Raji (cell line): Measurements from ENCODE around the gene ST6GALNAC2.

Source experiments
- POLR2A ChIP-seq: IDR thresholded peaks from 2 replicates; pipeline ENCODE4 v1.6.1; 2011; ENCODE audit warnings: low read depth, low read length, control low read depth; ENCODE audit not compliant: insufficient read depth

Gene ST6GALNAC2

GRCh38 chr17:76541739-76542454 is 43.8 kb downstream of the ST6GALNAC2 start:
- no peak for TF ChIP-seq POLR2A

GRCh38 chr17:76540381-76541300 is 45.0 kb downstream of the ST6GALNAC2 start:
- TF ChIP-seq POLR2A: no peak

- TF ChIP-seq POLR2A: no peak
Measured at GRCh38 chr17:76539631-76540271, 45.9 kb downstream of the ST6GALNAC2 start, which contains the start of gene PRCD. Gene PRCD, plus strand, starts transcription at chr17:76540044. Its CDS starts 98 bp downstream, at chr17:76540142.

- TF ChIP-seq POLR2A: no peak
Measured at GRCh38 chr17:76538941-76539570, 46.6 kb downstream of the ST6GALNAC2 start.

GRCh38 chr17:76538281-76538931 is 47.3 kb downstream of the ST6GALNAC2 start:
- TF ChIP-seq POLR2A: no peak

GRCh38 chr17:76537578-76538280 is 47.9 kb downstream of the ST6GALNAC2 start, which contains the start of gene CYGB:
Gene CYGB, minus strand, starts transcription at chr17:76537709. Its CDS starts 167 bp downstream, at chr17:76537542.
- TF ChIP-seq POLR2A: no peak

GRCh38 chr17:76537288-76537577 is 48.4 kb downstream of the ST6GALNAC2 start:
- TF ChIP-seq POLR2A: no peak

- no peak for TF ChIP-seq POLR2A
Measured at GRCh38 chr17:76536511-76537287, 49.0 kb downstream of the ST6GALNAC2 start.

GRCh38 chr17:76535788-76536510 is 49.7 kb downstream of the ST6GALNAC2 start:
- TF ChIP-seq POLR2A: no peak

- TF ChIP-seq POLR2A: no peak
Measured at GRCh38 chr17:76534831-76535732, 50.6 kb downstream of the ST6GALNAC2 start.

GRCh38 chr17:76532072-76532651 is 53.5 kb downstream of the ST6GALNAC2 start:
- TF ChIP-seq POLR2A: no peak
